A549 (cell line): ENCODE results near the gene SKAP1. TPM values are rescaled to one million over a fixed set of nuclear protein-coding genes. Genes with fewer than 3 reads are reported as not detected.

Experiments used
- ATAC-seq, 2 experiments: fragments of 200-7000 bp in 1 of 2; fragments of >200 bp in 1 of 2; cut with Nextera tagmentation in 1 of 2; cut with Tn5 transposase in 1 of 2; 3 replicates each; pipeline versions ENCODE4 v1.8.0 to v1.9.1; 2018 to 2020; ENCODE audit warnings: mild to moderate bottlenecking in 1 of 2, moderate library complexity in 1 of 2
- CTCF ChIA-PET: fragments of 300-600 bp; sonication (Branson Sonifier 250); formaldehyde crosslinking; extraction: SDS; loops from one replicate; lab custom pipeline; 2021; ENCODE audit warnings: antibody characterized with exemption, inconsistent platforms; lab: Yijun Ruan, JAX
- POLR2A ChIA-PET: fragments of 350-600 bp; formaldehyde crosslinking; extraction: SDS; loops from one replicate; lab custom pipeline; 2021; ENCODE audit warnings: antibody characterized with exemption, inconsistent platforms; lab: Yijun Ruan, JAX
- DNase-seq, 2 experiments: peaks; one replicate each; pipeline versions ENCODE4 v3.0.0 to v3.0.0-alpha.2; 2011 to 2016; ENCODE audit warnings: low read depth in 1 of 2, low spot score in 1 of 2
- FAIRE-seq: peaks from 2 replicates; lab custom pipeline; 2011; peaks lifted over from hg19 to GRCh38; lab: Jason Lieb, UNC
- H3K27ac ChIP-seq, 2 experiments: fragments of >200 bp; sonication (Bioruptor Twin); formaldehyde crosslinking; 3 replicates each; pipeline ENCODE4 v1.5.1; 2016 to 2017
- H3K4me1 ChIP-seq: fragments of >200 bp; sonication (Bioruptor Twin); formaldehyde crosslinking; 3 replicates; pipeline ENCODE4 v1.6.1; 2016
- H3K4me2 ChIP-seq: fragments of >200 bp; sonication (Bioruptor Twin); formaldehyde crosslinking; 3 replicates; pipeline ENCODE4 v1.6.1; 2016
- H3K4me3 ChIP-seq: fragments of >200 bp; sonication (Bioruptor Twin); formaldehyde crosslinking; 3 replicates; pipeline ENCODE4 v1.5.1; 2016
- H3K9me3 ChIP-seq: fragments of >200 bp; sonication (Bioruptor Twin); formaldehyde crosslinking; 3 replicates; pipeline ENCODE4 v1.6.1; 2016
- BCL3 ChIP-seq: fragments of >200 bp; sonication (Bioruptor Twin); formaldehyde crosslinking; IDR thresholded peaks from 3 replicates; pipeline ENCODE4 v1.6.1; 2016
- BHLHE40 ChIP-seq: IDR thresholded peaks from 2 replicates; pipeline ENCODE4 v1.6.1; 2012; ENCODE audit warnings: low read depth, low read length, inconsistent platforms
- CBX2 ChIP-seq: fragments of 200-600 bp; sonication (generic); IDR thresholded peaks from 2 replicates; pipeline ENCODE4 v1.6.1; 2016; ENCODE audit warnings: low read depth, mild to moderate bottlenecking, borderline replicate concordance
- EP300 ChIP-seq, 2 experiments: fragments of >200 bp; sonication (Bioruptor Twin); formaldehyde crosslinking; IDR thresholded peaks; 2 replicates in 1 of 2; 3 replicates in 1 of 2; pipeline ENCODE4 v1.6.1; 2016 to 2017
- ESRRA ChIP-seq: fragments of 150-350 bp; IDR thresholded peaks from 2 replicates; pipeline ENCODE4 v1.6.1; 2014; ENCODE audit warnings: mild to moderate bottlenecking, low read length, borderline replicate concordance
- HMGXB4 ChIP-seq: fragments of 250-450 bp; sonication (Bioruptor Pico); IDR thresholded peaks from 2 replicates; pipeline ENCODE4 v1.5.0; 2021; ENCODE audit warnings: mild to moderate bottlenecking, moderate library complexity, borderline replicate concordance
- HOXB13 ChIP-seq: fragments of 250-450 bp; sonication (Bioruptor Pico); IDR thresholded peaks from 2 replicates; pipeline ENCODE4 v1.5.0; 2020; ENCODE audit warnings: low read depth, mild to moderate bottlenecking, moderate library complexity
- HOXB5 ChIP-seq: fragments of 250-450 bp; sonication (Bioruptor Pico); IDR thresholded peaks from 2 replicates; pipeline ENCODE4 v1.5.0; 2020; ENCODE audit warnings: mild to moderate bottlenecking, moderate library complexity
- KDM1A ChIP-seq: fragments of 200-600 bp; sonication (generic); IDR thresholded peaks from 2 replicates; pipeline ENCODE4 v1.6.1; 2016; ENCODE audit warnings: low read depth, mild to moderate bottlenecking
- KDM5A ChIP-seq: fragments of 200-600 bp; sonication (generic); IDR thresholded peaks from 2 replicates; pipeline ENCODE4 v1.6.1; 2016; ENCODE audit warnings: antibody characterized with exemption, mild to moderate bottlenecking
- MAX ChIP-seq: IDR thresholded peaks from 2 replicates; pipeline ENCODE4 v1.6.1; 2012
- PBX3 ChIP-seq: IDR thresholded peaks from 2 replicates; pipeline ENCODE4 v1.6.1; 2012
- PHF8 ChIP-seq: fragments of 200-600 bp; sonication (generic); IDR thresholded peaks from 2 replicates; pipeline ENCODE4 v1.6.1; 2016; ENCODE audit warnings: low read depth, mild to moderate bottlenecking, antibody characterized with exemption, moderate library complexity, borderline replicate concordance
- RAD21 ChIP-seq, 2 experiments: fragments of >200 bp in 1 of 2; sonication (Bioruptor Twin) in 1 of 2; formaldehyde crosslinking in 1 of 2; IDR thresholded peaks in 1 of 2; conservative IDR thresholded peaks in 1 of 2; 2 replicates in 1 of 2; 3 replicates in 1 of 2; pipeline ENCODE4 v1.6.1; 2012 to 2018; ENCODE audit warnings: inconsistent platforms in 1 of 2
- ZC3H11A ChIP-seq: fragments of 450-650 bp; IDR thresholded peaks from 2 replicates; pipeline ENCODE4 v1.6.1; 2014; ENCODE audit warnings: antibody characterized with exemption, mild to moderate bottlenecking
- WGBS: methylation state at CpG from one replicate; pipeline ENCODE4 v1.1.6; 2017; ENCODE audit errors: missing lambda C conversion rate; 5-methylcytosine and 5-hydroxymethylcytosine counted together
- polyA plus RNA-seq, 4 experiments: library from polyadenylated mRNA; depleted of rRNA in 3 of 4; stranded (reverse); fragments of >200 nt; fragmentation: RNase III in 1 of 4; extraction: RNeasy Plus Mini Kit Qiagen cat#74134 plus additional on column Dnase treatment in 1 of 4; gene quantifications; 2 replicates in 3 of 4; 3 replicates in 1 of 4; pipeline ENCODE4 v1.2.3, GENCODE V29; 2011 to 2017

The SKAP1 gene
- polyA plus RNA-seq, 2 of the 4 experiments (the other 2 are of a cell fraction), result 0.14 to 0.78 TPM

- DNase-seq (peak; percentile 43 to 57), ATAC-seq (peak in 1 of 2 experiments; percentile 69; a peak in 2 of 6 replicates), FAIRE-seq (no peak)
- H3K4me1 ChIP-seq, result peaks cover 18% of the 10 kb centered on the region
- WGBS, result 28% methylated on average over 5 of the region's 5 CpGs
- CTCF ChIA-PET, result interaction anchor here (0.7 to 1.5 kb wide), 5 partner anchors 10 to 456 kb away, joined by 3 to 4 read pairs (median 3); no protein-coding TSS in a partner anchor
- H3K9me3 ChIP-seq, result no peaks in the 10 kb centered on the region
- peak overlapping the region; percentile 26 to 34; a peak in 2 of 6 replicates for H3K27ac ChIP-seq
- TF ChIP-seq KDM1A (0 out of 2 replicates have a peak, but pooled peaks have one; percentile 11), PBX3 (0 out of 2 replicates have a peak, but pooled peaks have one; percentile 16), PHF8 (no peak), ESRRA (no peak)
- POLR2A ChIA-PET, result interaction anchor here (0.6 kb wide), 1 partner anchor 115 kb away, joined by 3 read pairs; the partner anchor contains the start of gene NFE2L1
- no peak overlapping the region for H3K4me3 ChIP-seq
- H3K4me2 ChIP-seq, result peak overlapping the region; percentile 70
Observed at GRCh38 chr17:48162946-48163506, 267.0 kb downstream of the SKAP1 start.

- CTCF ChIA-PET, result interaction anchor here (0.9 to 1.5 kb wide), 4 partner anchors 9 to 456 kb away, joined by 3 to 4 read pairs (median 4); no protein-coding TSS in a partner anchor
- Histone ChIP-seq H3K27ac (peak overlapping the region; percentile 26 to 34; a peak in 4 of 6 replicates), H3K4me2 (peak overlapping the region; percentile 70), H3K9me3 (no peaks in the 10 kb centered on the region), H3K4me1 (peaks cover 18% of the 10 kb centered on the region), H3K4me3 (no peak overlapping the region)
- POLR2A ChIA-PET, result no interaction called here
- no peak for TF ChIP-seq BHLHE40
- TF ChIP-seq HMGXB4 (CRISPR knock-in tag), result no peak
- no peak for TF ChIP-seq EP300 (IDR thresholded peaks at IDR 0.05)
- TF ChIP-seq CBX2, result no peak
- no peak for TF ChIP-seq MAX
- TF ChIP-seq BCL3, result no peak
- no peak for TF ChIP-seq ZC3H11A
- TF ChIP-seq HOXB5 (CRISPR knock-in tag), result no peak
- no peak for TF ChIP-seq HOXB13 (CRISPR knock-in tag)
- TF ChIP-seq KDM5A, result no peak
- no peak for TF ChIP-seq RAD21 (conservative IDR thresholded peaks at IDR 0.05 in 1 of 2, IDR thresholded peaks at IDR 0.05 in 1 of 2)
- WGBS, result 40% methylated on average over 5 of the region's 5 CpGs
- ATAC-seq (peak in 1 of 2 experiments; percentile 43; a peak in 2 of 6 replicates), DNase-seq (peak; percentile 18 to 21), FAIRE-seq (peak; percentile 13)
Observed at GRCh38 chr17:48162306-48162934, 267.6 kb downstream of the SKAP1 start.
